Breast epithelium (tissue), 3 donors: ENCODE data around the gene ZNF473.

Experiments used
- POLR2A ChIP-seq: fragments of 450-650 bp; IDR thresholded peaks from one replicate; pipeline ENCODE4 v1.6.1; 2016; ENCODE audit warnings: antibody characterized with exemption, mild to moderate bottlenecking, moderate library complexity
- POLR2AphosphoS5 ChIP-seq, 3 donors: sonication (generic); formaldehyde crosslinking; IDR thresholded peaks; one replicate each; pipeline ENCODE4 v1.6.1; 2017; ENCODE audit warnings: antibody characterized with exemption in 3 of 3
- TF ChIP-seq, protein P1 (sequence below), 3 donors: fragments of 450-650 bp; IDR thresholded peaks; one replicate each; pipeline ENCODE4 v1.5.1; 2016 to 2017; ENCODE audit warnings: antibody characterized with exemption in 3 of 3, mild to moderate bottlenecking in 3 of 3, moderate library complexity in 3 of 3

DNA sequence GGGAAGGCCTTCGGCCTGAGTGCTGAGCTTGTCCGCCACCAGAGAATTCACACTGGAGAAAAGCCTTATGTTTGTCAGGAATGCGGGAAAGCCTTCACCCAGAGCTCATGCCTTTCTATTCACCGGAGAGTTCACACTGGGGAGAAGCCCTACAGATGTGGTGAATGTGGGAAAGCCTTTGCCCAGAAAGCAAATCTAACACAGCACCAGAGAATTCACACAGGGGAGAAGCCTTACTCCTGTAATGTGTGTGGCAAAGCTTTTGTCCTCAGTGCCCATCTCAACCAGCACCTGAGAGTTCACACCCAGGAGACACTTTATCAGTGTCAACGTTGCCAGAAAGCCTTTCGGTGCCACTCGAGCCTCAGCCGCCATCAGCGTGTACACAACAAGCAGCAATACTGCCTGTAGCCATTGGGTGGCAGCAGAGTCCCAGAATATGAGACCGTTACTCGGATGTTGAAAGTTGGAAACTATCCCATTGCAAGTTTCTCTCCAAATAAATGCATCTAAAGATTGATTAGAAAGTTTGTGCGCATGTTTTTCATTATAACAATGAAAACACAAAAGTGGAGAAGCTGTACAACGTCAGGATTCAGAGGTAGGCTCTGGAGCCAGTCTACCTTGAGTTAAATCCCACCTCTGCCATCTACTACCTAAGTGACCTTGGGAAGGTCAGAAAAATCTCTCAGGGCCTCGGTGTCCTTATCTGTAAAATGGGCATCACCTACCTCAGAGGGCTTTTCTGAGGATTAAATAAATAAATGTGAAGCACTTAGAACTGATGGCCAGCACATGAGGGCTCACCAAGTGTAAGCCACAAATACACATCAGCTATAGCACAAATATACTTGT, 21.1 kb downstream of the ZNF473 start:
- TF ChIP-seq, protein P1, sequence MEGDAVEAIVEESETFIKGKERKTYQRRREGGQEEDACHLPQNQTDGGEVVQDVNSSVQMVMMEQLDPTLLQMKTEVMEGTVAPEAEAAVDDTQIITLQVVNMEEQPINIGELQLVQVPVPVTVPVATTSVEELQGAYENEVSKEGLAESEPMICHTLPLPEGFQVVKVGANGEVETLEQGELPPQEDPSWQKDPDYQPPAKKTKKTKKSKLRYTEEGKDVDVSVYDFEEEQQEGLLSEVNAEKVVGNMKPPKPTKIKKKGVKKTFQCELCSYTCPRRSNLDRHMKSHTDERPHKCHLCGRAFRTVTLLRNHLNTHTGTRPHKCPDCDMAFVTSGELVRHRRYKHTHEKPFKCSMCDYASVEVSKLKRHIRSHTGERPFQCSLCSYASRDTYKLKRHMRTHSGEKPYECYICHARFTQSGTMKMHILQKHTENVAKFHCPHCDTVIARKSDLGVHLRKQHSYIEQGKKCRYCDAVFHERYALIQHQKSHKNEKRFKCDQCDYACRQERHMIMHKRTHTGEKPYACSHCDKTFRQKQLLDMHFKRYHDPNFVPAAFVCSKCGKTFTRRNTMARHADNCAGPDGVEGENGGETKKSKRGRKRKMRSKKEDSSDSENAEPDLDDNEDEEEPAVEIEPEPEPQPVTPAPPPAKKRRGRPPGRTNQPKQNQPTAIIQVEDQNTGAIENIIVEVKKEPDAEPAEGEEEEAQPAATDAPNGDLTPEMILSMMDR (IDR thresholded peaks at IDR 0.05): peak; percentile 18 to 53 (median 46)
- TF ChIP-seq POLR2A: no peak
- TF ChIP-seq POLR2AphosphoS5 (IDR thresholded peaks at IDR 0.05): no peak
